ENCODE measurements around the gene MOB2.
"Not testable (repeated sequence)": the region's sequence is repeated elsewhere in the genome, so short reads cannot be mapped to it uniquely, and the experiment has no call there.

The MOB2 gene

DNA sequence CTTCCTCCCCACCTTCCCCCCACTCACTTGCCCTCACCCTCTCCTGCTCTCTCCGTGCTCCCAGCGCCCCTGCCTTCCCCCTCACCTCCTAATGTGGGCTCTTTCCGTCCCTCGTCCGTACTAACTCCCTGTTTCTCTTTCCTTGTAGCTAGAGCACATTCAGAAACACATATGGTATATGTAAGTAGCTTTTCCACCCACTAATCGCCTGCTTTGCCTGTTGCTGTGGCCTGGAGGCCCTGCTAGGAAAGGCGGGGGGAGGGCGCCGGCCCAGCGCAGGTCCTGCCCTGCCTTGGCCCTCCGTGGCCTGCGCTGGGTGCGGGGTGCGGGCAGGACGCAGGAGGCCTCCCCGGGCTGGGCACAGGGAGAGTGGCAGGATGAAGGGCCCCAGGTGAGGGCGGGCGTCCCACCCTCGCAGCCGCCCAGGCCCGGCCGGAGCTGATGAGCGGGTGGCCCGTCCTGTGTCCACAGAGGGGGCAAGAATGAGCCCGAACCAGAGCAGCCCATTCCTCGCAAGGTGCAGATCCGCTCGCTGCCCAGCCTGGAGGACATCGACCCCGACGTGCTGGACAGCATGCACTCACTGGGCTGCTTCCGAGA is 41.7 kb downstream of the MOB2 start:
- DNase-seq (ENCODE audit: low read depth in 2 of 3, low spot score in 1 of 3) = no peak

DNA sequence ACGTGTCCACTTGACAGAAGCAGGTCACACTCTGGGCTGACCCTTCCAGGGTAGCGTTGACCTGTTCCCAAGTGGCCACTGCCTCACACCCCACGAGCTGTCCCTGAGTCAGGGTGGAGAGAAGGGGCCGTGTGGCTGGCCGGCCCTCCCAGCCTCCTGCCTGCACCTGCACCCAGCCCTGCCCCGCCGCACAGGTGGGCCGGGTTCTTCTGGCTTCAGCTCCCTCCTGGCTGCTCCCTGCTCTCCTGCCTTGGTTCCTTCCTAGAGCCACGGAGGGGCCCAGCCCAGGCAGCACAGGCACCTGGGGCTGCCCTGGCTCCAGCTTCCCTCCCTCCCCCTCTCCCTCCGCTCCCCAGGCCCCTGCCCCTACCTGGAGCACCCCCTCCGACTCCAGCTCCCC is 42.3 kb downstream of the MOB2 start:
- DNase-seq (ENCODE audit: low read depth in 2 of 3, low spot score in 1 of 3) = no peak

DNA sequence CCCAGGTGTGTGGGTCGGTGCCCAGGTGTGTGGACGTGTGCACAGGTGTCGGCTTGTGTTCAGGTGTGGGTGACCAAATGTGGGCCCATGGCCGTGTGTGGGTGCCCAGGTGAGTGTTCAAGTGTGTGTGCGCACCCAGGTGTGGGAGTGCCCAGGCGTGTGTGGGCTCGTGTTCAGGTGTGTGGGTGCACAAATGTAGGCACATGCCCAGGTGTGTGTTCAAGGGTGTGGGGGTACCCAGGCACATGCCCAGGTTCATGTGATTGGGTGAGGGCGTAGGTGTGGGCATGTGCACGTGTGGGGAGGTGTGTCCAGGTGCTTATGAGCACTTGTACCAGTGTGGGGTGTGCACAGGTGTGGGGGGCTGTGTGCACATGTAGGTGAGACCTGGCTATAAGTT is 42.8 kb downstream of the MOB2 start:
- DNase-seq (ENCODE audit: low read depth in 2 of 3, low spot score in 1 of 3) = no peak

DNA sequence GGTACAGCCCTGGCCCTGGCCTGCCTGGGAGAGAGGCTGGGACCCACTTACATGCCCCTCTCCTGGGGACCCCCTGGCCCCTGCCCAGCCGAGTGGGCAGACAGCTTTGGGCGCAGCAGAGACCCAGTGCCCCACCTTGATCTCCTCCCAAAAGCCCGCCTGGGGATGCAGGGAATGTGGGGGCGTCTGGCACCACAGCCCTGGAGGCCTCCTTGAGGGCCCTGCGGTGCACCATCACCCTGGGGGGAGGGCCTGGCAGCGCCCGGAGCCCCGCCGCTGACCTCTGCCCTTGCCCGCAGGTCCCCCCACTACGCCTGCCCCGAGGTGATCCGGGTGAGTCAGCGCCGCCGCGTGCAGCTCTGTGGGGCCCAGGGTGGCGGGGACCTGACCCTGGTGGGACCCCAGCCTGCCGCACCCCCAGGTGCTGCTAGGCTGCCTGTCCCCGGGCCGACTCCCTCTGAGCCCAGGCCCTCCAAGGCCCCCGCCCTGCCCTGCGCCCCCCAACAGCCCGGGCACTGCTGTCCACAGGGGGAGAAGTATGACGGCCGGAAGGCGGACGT is 43.7 kb downstream of the MOB2 start:
- DNase-seq (ENCODE audit: low read depth in 2 of 3, low spot score in 1 of 3) = no peak

DNA sequence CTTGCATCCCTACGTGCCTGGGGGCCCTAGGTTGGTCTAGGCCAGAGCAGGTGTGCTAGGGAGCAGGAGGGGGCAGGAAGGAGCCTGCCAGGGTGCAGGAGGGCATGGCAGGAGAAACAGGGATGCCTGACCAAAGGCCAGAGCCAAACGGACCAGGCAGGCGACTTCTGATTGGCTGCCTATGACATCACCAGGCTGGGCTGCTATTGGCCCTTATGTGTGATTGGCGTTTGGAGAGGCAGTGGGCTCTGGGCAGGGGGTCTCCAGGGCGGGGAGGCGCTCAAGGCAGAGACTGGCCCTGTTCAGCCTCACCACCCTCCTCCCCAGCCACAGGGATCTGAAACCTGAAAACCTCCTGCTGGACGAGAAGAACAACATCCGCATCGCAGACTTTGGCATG is 44.4 kb downstream of the MOB2 start:
- DNase-seq (ENCODE audit: low read depth in 2 of 3, low spot score in 1 of 3) = no peak

DNA sequence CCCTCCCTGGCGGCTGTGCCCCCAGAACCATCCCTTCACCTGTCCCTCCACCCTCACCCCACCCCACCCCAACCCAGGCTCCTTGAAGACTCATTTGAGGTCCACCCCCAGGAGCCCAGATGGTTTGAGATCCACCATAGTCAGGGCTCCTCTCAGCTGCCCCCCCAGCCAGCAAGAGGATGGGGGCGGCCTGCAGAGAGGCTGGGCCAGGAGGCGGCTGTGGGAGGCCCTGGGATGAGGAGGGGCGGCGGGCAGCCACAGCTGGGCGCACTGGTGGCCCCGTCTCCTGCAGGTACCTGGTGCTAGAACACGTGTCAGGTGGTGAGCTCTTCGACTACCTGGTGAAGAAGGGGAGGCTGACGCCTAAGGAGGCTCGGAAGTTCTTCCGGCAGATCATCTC is 46.1 kb downstream of the MOB2 start:
- no peak for DNase-seq (ENCODE audit: low read depth in 2 of 3, low spot score in 1 of 3)

DNA sequence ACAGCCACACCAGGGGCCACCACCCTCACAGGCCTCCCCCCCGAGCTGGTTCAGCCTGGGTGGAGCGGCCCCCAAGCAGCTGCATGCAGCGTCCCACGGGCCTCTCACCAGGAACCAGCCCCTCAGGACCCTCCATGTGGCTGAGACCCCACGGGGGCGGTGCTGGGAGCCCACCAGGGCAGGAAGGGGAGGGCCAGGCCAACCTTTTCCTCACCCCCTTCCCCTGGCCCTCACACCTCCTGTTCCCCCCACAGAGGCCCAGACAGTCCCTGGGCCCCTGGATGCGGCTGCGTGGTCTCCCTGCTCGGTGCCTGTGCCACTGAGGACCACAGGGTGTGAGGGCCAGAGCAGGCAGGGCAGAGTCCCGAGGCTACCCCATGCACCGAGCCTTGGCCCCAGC is 46.5 kb downstream of the MOB2 start:
- DNase-seq (ENCODE audit: low read depth in 2 of 3, low spot score in 1 of 3) = no peak

DNA sequence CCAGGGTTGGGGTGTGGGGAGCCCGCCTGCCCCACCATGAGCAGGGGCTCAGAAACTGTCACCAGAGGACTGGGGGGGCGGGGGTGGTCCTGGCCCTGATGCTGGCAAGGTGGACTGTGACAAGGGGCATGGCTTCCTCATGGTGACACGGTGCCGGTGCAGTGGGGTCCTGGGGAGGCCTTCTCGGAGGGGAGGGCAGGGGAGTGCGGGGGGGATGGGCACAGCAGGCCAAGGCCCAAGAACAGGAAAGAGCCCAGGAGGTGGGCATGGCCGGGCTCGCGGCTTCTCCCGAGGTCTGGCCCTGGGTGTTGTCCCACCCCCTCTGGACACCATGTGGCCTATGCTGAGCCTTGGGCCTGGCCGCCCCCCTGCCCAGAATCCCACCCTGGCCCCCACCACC is 47.2 kb downstream of the MOB2 start:
- DNase-seq (ENCODE audit: low read depth in 2 of 3, low spot score in 1 of 3) = no peak

DNA sequence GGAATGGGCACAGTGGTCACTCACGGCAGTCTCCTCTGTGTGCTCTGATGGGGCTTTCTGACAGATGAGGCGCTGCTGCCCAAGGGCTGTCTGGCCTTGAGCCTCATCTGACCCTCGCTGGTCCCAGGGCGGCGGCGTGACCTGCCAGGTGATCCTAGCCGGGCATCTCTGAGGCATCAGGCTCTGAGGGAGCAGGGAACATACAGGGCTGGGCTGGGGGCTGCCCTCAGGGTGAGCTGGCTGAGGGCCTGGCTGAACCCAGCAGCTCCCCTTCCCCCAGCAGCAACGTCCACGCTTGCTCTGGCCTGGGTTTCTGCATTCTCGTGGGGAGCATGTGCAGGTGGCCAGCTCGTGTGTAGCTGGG is 47.6 kb downstream of the MOB2 start:
- no peak for DNase-seq (ENCODE audit: low read depth in 2 of 3, low spot score in 1 of 3)

DNA sequence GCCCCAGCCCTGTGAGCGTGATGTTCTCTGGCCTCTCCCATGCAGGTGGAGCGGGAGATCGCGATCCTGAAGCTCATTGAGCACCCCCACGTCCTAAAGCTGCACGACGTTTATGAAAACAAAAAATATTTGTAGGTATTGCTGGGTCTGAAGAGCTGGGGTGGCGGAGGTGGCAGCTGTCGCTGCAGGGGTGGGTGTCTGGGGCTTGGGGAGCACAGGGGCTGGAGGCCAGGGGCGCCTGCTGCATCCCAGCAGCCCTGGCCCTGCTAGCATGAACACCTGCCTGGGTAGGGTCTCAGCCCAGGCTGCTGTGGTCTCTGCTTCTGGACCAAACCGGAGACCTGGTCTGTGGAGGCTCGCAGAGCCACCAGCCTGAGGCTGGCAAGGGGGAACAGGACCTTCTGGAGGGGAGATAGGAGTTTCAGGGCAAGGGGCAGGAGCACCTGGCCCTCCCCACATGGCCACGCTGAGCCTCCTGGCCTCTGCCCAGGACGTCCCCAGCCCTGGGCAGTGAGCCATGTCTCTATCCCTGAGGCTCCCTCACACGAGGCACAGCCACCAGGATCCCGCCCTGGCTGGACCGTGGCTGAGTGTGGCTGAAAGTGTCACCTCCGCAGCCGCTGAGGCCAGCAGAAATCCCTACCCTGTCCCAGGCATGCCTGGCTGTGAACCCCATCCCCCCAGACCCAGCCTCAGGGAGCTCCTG is 48.2 kb downstream of the MOB2 start:
- no peak for DNase-seq (ENCODE audit: low read depth in 2 of 3, low spot score in 1 of 3)

DNA sequence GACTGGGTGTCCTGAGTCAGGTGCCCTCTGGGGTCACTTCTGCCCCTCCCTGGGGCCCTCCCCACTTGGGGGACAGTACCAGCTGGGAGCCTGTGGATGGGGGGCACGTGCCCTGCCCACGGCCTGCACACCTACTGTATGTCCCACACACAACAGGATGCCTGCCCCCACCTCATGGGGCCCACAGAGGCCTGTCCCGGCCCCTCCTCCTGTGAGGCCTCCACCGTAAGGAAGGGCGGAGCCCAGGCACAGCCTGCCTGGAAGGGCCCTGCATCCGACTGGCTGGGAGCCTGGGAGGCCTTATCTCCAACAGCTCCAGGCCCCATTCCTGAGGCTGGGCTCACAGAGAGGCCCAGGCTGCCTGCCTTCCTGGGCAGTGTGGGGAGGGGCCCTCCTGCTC is 49.1 kb downstream of the MOB2 start:
- no peak for DNase-seq (ENCODE audit: low read depth in 2 of 3, low spot score in 1 of 3)

DNA sequence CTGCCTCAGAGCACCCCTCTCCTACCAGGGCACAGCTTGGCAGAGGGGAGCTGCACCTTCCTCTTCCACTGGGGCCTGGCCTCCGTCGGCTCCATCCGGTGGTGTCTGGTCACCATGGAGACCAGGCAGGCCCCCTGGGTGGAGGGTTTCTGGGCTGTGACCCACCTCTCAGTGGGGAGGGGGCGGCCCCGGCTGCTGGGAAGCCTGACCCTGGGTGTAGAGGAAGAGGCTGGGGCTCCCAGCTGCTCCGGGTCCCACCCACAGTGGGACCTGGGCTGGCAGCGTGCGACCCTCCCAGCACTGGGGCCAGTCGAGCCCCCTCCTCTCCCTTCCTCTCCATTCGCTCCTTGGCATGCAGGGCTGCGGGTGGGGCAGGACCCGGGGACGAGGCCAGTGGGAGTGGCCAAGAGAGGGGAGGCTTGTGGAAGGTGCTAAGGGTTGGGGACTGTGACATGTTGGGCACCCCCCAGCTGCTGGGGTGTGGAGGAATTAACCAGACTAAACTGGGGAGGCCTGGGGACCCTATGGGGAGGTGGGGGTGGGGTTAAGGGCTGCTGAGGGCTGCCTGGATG is 50.0 kb downstream of the MOB2 start:
- no peak for DNase-seq (ENCODE audit: low read depth in 2 of 3, low spot score in 1 of 3)

DNA sequence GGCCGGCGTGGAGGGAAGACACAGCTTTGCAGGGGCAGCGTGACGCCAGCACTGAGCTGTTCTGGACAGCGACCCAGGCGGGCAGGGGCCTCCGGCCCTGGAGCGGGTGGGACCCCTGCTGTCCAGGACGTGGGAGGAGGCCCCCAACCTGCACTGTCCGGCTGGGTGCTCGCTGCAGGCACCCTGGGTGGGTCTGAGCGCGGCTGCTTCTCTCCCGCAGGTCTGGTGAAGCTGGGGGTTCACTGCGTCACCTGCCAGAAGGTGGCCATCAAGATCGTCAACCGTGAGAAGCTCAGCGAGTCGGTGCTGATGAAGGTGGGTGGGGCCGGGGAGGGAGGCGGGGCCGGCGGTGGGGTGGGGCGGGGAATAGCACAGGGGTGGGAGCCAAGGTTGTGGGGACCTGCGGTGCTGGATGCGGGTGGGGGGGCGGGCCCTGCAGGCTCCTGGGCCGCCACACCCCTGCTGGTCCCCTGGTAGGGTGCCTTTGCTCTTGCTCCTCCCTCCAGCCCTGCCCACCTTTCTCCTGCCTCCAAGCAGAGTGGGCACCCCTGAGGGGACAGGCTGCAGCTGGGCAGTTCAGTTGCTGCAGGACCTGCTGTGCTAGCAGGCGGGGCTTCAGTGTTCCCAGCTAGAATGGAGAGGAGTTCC is 50.6 kb downstream of the MOB2 start:
- DNase-seq (ENCODE audit: low read depth in 2 of 3, low spot score in 1 of 3) = no peak

DNA sequence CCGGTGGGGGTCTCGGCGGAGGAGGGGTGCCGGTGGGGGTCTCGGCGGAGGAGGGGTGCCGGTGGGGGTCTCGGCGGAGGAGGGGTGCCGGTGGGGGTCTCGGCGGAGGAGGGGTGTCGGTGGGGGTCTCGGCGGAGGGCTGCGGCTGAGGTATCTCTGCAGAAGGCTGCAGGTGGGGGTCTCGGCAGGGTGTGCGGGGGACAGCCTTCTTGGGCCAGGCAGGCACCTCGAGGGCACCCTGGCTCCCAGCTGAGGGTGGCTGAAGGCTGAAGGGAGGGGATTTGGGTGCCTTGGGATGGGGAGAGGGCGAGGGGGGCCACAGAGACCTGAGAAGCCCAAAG is 51.1 kb downstream of the MOB2 start:
- not testable (repeated sequence) for DNase-seq (ENCODE audit: low read depth in 2 of 3, low spot score in 1 of 3)

DNA sequence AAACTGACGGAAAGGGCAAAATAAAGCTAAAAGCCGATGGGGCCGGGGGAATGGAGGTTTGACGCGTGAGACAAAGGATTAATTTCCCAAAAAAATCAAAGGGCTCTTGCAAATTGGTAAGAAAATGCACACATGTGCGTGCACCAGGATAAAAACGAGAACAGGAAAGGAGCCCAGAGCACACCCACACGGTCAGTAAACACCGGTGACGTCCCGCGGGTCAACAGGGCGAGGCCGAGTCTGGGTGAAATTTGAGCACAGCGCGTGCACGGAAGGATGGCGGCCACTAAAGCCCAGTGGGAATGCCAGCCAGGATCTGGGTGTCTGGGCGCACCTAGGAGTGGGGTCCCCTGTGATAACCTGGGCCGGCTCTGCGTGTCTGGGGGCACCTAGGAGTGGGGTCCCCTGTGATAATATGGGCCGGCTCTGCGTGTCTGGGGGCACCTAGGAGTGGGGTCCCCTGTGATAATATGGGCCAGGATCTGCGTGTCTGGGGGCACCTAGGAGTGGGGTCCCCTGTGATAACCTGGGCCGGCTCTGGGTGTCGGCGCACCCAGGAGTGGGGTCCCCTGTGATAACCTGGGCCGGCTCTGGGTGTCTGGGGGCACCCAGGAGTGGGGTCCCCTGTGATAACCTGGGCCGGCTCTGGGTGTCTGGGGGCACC is 52.5 kb downstream of the MOB2 start:
- DNase-seq (ENCODE audit: low read depth in 2 of 3, low spot score in 1 of 3) = no peak

DNA sequence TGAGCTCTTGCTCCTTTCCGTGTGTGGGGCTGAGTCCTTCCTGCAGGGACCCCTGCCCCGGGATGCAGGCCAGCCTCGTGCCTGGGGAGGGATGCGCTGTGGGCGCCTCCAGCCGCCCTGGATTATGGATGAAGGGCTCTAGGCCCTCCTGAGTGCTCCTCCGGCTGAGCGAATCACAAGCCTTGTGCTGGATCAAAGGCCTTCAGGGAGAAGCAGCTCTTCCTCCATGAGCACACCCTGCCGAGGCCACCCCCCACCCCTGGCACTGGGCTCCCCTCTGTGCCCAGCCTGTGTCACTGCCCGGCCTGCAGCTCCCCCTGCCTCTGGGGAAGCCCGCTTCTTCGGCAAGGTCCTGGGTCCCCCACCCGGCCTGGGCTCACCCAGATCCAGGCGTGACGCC is 53.0 kb downstream of the MOB2 start:
- DNase-seq (ENCODE audit: low read depth in 2 of 3, low spot score in 1 of 3) = no peak

DNA sequence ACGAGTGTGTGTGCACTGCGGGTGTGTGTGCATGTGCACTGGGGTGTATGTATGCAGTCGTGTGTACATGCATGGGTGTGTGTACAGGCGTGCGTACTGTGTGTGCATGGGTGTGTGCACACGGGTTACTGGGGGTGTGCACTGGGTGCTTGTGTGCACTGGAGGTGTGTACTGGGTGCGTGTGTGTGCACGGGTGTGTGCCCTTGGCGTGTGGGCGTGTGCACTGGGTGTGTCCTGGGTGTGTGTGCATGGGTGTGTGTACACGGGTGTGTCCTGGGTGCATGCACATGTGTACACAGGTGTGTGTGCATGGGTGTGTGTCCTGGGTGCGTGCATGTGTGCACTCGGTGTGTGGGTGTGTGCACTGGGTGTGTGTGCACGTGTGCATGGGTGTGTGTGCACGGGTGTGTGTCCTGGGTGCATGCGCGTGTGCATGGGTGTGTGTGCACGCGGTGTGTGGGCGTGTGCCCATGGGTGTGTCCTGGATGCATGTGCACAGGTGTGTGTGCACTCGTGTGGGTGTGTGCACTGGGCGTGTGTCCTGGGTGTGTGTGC is 57.7 kb downstream of the MOB2 start:
- DNase-seq (ENCODE audit: low read depth in 2 of 3, low spot score in 1 of 3) = no peak

DNA sequence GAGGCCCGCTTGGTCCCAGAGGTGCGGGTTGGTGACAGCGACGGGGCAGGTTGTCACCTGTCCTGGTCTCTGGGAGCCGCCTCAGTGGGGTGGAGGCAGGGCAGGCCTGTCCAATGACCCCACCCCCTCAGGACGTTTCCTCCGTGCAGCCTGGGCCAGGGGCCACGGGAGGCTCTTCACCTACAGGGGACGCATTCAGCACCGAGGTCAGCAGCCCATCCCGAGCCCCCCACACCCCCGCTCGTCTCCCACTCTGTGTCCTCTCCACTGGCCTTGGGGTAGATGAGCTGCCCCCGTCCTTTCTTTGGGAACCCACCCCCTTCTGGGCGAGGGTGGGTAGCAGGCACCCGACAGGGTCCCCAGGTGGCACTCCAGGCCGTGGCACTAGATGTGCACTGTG is 61.1 kb downstream of the MOB2 start:
- no peak for DNase-seq (ENCODE audit: low read depth in 2 of 3, low spot score in 1 of 3)

DNA sequence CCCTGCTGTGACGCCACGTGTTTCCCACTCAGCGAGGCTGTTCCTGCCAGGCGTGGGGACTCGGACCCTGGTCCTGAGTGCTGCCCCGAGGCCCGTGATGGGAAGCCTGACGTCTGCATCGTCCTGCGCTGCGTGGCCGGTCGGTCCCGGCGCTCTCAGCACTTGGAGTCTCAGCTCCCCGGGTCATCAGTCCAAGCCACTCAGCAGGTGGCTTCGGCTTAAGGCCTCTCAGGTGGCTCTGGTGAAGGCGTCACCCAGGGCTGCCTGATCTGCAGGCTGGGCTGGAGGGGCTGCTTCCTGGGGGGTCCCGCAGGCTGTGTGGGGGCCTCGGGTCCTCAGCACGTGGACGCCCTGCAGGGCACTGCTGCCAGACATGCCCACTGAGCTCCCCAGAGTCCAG is 61.6 kb downstream of the MOB2 start:
- no peak for DNase-seq (ENCODE audit: low read depth in 2 of 3, low spot score in 1 of 3)

DNA sequence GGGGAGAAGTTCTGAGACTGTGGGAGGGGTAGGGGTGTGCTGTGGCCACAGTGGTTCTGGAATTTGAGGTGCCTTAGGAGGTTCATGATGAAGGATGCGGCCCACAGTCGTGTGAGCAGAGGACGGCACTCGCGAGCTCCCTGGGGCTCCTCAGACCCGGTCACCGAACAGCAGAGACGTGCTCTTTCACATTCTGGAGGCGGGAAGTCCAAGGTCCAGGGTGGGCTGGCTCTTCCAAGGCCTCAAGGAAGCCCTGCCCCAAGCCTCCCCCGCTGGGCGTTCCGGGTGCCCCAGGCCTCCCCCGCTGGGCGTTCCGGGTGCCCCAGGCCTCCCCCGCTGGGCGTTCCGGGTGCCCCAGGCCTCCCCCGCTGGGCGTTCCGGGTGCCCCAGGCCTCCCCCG is 63.2 kb downstream of the MOB2 start:
- DNase-seq (ENCODE audit: low read depth in 2 of 3, low spot score in 1 of 3) = not testable (repeated sequence)

DNA sequence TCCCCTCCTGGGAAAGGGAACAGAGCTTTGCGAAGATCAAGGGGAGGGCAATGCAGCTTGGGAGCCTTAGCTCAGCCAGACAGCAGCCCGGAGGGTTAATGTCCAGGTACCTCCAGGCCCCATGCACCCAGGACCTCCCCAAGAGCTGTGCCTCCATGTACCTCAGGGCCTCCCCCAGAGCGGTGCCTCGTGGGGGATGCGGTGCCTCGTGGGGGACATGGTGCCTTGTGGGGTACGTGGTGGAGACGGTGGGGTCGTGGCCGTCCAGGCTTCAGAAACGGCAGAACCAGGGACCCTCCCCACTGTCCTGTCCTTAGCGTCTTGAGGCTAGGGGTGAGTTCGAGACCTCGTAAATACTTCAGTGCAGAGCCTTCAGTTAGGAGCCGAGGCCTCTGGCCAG is 63.6 kb downstream of the MOB2 start:
- DNase-seq (ENCODE audit: low read depth in 2 of 3, low spot score in 1 of 3) = no peak

DNA sequence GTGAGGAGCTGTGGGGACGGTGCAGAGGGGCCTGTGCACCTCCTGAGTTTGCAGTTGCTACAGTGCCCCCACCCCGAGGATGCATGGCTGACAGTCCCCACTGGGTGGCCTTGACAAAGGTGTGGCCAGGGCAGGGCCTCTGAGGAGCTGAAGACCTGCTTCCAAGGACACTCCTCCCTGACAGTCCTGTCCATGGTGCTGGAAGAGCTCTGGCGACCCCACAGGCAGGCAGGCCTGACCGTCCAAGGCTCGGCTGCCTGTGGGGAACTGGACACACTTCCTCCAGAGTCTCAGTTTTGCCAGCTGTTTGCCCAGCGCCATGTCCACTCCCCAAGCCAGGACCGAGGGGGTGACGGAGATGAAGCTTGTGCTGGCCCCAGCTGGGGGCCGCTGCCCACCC is 64.1 kb downstream of the MOB2 start:
- no peak for DNase-seq (ENCODE audit: low read depth in 2 of 3, low spot score in 1 of 3)
